ENCODE data around the gene NGF. TPM values are rescaled to one million over a fixed set of nuclear protein-coding genes. Genes with fewer than 3 reads are reported as not detected.

The NGF gene
- total and polyA plus RNA-seq, 2 of the 4 experiments (the other 2 are of a cell fraction): 12.5 to 21.7 TPM

- Histone ChIP-seq H2BK5ac (ENCODE audit: low read depth, low read length, poor library complexity, severe bottlenecking) (no peak overlapping the region), H3K4me2 (ENCODE audit: low read depth, low read length) (no peak overlapping the region), H3K36me3 (ENCODE audit: control insufficient read depth, insufficient read depth, low read length) (no peaks in the 10 kb centered on the region), H4K20me1 (ENCODE audit: insufficient read depth, low read length) (no peaks in the 10 kb centered on the region), H2AK9ac (replicated peaks; ENCODE audit: low read depth, low read length, poor library complexity) (no peak overlapping the region), H4K5ac (ENCODE audit: low read depth, low read length) (no peak overlapping the region), H3K27me3 (ENCODE audit: control insufficient read depth, insufficient read depth, low read length) (no peaks in the 10 kb centered on the region; the same call in none of the 2 replicates), H3K4me3 (ENCODE audit: insufficient read depth, low read depth, low read length) (no peak overlapping the region), H3K27ac (ENCODE audit: insufficient read depth, low read length) (no peak overlapping the region), H3K9me3 (ENCODE audit: control insufficient read depth, insufficient read depth, low read length) (no peaks in the 10 kb centered on the region), H3K56ac (ENCODE audit: extremely low read depth, insufficient read depth, low read length) (no peak overlapping the region), H4K91ac (ENCODE audit: insufficient read depth, low read depth, low read length) (no peak overlapping the region), H3K9ac (ENCODE audit: low read depth, low read length) (no peak overlapping the region), H3K4me1 (ENCODE audit: control insufficient read depth, insufficient read depth, low read length) (no peaks in the 10 kb centered on the region), H2BK120ac (ENCODE audit: low read depth, low read length) (no peak overlapping the region), H3K9me1 (ENCODE audit: insufficient read depth, low read length) (no peaks in the 10 kb centered on the region; the same call in 1 of the 2 replicates), H3K79me1 (ENCODE audit: low read depth in 1 of 2, low read length in 2 of 2) (no peaks in the 10 kb centered on the region), H4K8ac (ENCODE audit: low read depth in 2 of 2, low read length in 2 of 2) (no peak overlapping the region), H3K14ac (replicated peaks; ENCODE audit: low read depth, low read length) (no peak overlapping the region), H2AK5ac (ENCODE audit: low read depth, low read length) (no peak overlapping the region), H3K23ac (ENCODE audit: low read depth, low read length) (no peak overlapping the region), H2AFZ (replicated peaks; ENCODE audit: low read length, poor library complexity) (no peak overlapping the region), H2BK20ac (ENCODE audit: low read depth, low read length) (no peak overlapping the region), H3K4ac (ENCODE audit: low read depth, low read length) (no peak overlapping the region), H2BK15ac (ENCODE audit: low read depth, low read length) (no peak overlapping the region), H3K18ac (ENCODE audit: low read depth, low read length) (no peak overlapping the region)
- POLR2A ChIA-PET (ENCODE audit: unreplicated experiment): no interaction called here
- no peak for DNase-seq
- WGBS, 2 experiments (ENCODE audit: extremely low coverage in 2 of 2, insufficient read length in 1 of 2): 90% methylated on average over 2 of the region's 4 CpGs; no CpG with 5 or more reads in 1 of the 2 experiments
- no peak for ATAC-seq (ENCODE audit: low read depth)
- BruUV-seq (replicated peaks): no TSS peak
- dilution Hi-C loops (cut with HindIII; ENCODE audit: low sequenced_read_pairs, unreplicated experiment): no loop called here
- no peak for TF ChIP-seq CTCF (conservative IDR thresholded peaks at IDR 0.05; ENCODE audit: low read depth, low read length)
- in situ Hi-C loops (cut with MboI; ENCODE audit: low sequenced_read_pairs): no loop called here
- CTCF ChIA-PET: interaction anchor here (0.6 kb wide), 1 partner anchor 206 kb away, joined by 3 read pairs; no protein-coding TSS in a partner anchor
- intact Hi-C loops (cut with micrococcal nuclease): no loop called here
Measured at GRCh38 chr1:115348636-115349035, 10.6 kb upstream of the NGF start.

Data from IMR-90 (cell line).